IMR-90 (cell line): ENCODE data around the gene NTM. TPM values are rescaled to one million over a fixed set of nuclear protein-coding genes. Genes with fewer than 3 reads are reported as not detected.

Experiments
- ATAC-seq: fragments of 200-7000 bp; cut with Tn5 transposase; 2 replicates; pipeline ENCODE4 v1.9.1; 2020; ENCODE audit warnings: low read depth, mild to moderate bottlenecking, moderate library complexity
- BruUV-seq: library from RNA; stranded (reverse); fragments of 400-500 nt; replicated peaks from 2 replicates; lab custom pipeline; 2021; lab: Mats Ljungman, UMichigan
- CTCF ChIA-PET: fragments of 300-600 bp; formaldehyde crosslinking; extraction: SDS; loops from one replicate; lab custom pipeline; 2021; ENCODE audit warnings: antibody characterized with exemption; lab: Yijun Ruan, JAX
- POLR2A ChIA-PET: fragments of 300-600 bp; sonication (Branson Sonifier 250); formaldehyde crosslinking; loops from one replicate; lab custom pipeline; 2022; ENCODE audit warnings: antibody characterized with exemption; ENCODE audit not compliant: unreplicated experiment; lab: Charles Lee
- DNase-seq: peaks from one replicate; pipeline ENCODE4 v3.0.0; 2013
- H2AFZ ChIP-seq: replicated peaks from 2 replicates; pipeline ENCODE3; 2013; ENCODE audit warnings: low read length, mild to moderate bottlenecking; ENCODE audit not compliant: poor library complexity
- H2AK5ac ChIP-seq: 2 replicates; pipeline ENCODE4 v1.6.1; 2013; ENCODE audit warnings: low read depth, low read length, inconsistent platforms
- H2AK9ac ChIP-seq: replicated peaks from 2 replicates; pipeline ENCODE3; 2013; ENCODE audit warnings: mild to moderate bottlenecking, low read depth, low read length, moderate library complexity; ENCODE audit not compliant: poor library complexity
- H2BK120ac ChIP-seq: 2 replicates; pipeline ENCODE4 v1.6.1; 2013; ENCODE audit warnings: low read depth, low read length, inconsistent platforms
- H2BK15ac ChIP-seq: 3 replicates; pipeline ENCODE4 v1.6.1; 2013; ENCODE audit warnings: low read depth, low read length, inconsistent platforms
- H2BK20ac ChIP-seq: 2 replicates; pipeline ENCODE4 v1.6.1; 2013; ENCODE audit warnings: low read depth, mild to moderate bottlenecking, inconsistent platforms, low read length, moderate library complexity
- H2BK5ac ChIP-seq: 2 replicates; pipeline ENCODE4 v1.6.1; 2013; ENCODE audit warnings: mild to moderate bottlenecking, low read depth, low read length, inconsistent platforms; ENCODE audit not compliant: poor library complexity, severe bottlenecking
- H3K14ac ChIP-seq: replicated peaks from 2 replicates; pipeline ENCODE4 v1.6.1; 2013; ENCODE audit warnings: low read depth, low read length, inconsistent platforms
- H3K18ac ChIP-seq: 2 replicates; pipeline ENCODE4 v1.6.1; 2013; ENCODE audit warnings: low read depth, low read length, control low read depth
- H3K23ac ChIP-seq: 2 replicates; pipeline ENCODE4 v1.6.1; 2013; ENCODE audit warnings: low read depth, low read length, inconsistent platforms
- H3K27ac ChIP-seq: 2 replicates; pipeline ENCODE4 v1.5.1; 2013; ENCODE audit warnings: mild to moderate bottlenecking, control low read depth, low read length; ENCODE audit not compliant: insufficient read depth
- H3K27me3 ChIP-seq: 2 replicates; pipeline ENCODE4 v1.6.1; 2013; ENCODE audit warnings: low read length; ENCODE audit not compliant: control insufficient read depth, insufficient read depth
- H3K36me3 ChIP-seq: 2 replicates; pipeline ENCODE4 v1.6.1; 2013; ENCODE audit warnings: low read length, mixed read lengths; ENCODE audit not compliant: control insufficient read depth, insufficient read depth
- H3K4ac ChIP-seq: 2 replicates; pipeline ENCODE4 v1.6.1; 2013; ENCODE audit warnings: low read depth, low read length, inconsistent platforms
- H3K4me1 ChIP-seq: 2 replicates; pipeline ENCODE4 v1.6.1; 2013; ENCODE audit warnings: low read length, mixed read lengths; ENCODE audit not compliant: control insufficient read depth, insufficient read depth
- H3K4me2 ChIP-seq: 2 replicates; pipeline ENCODE4 v1.6.1; 2013; ENCODE audit warnings: low read depth, mild to moderate bottlenecking, control low read depth, low read length, moderate library complexity
- H3K4me3 ChIP-seq: 2 replicates; pipeline ENCODE4 v1.5.1; 2013; ENCODE audit warnings: low read depth, mild to moderate bottlenecking, control low read depth, low read length, moderate library complexity; ENCODE audit not compliant: insufficient read depth
- H3K56ac ChIP-seq: 2 replicates; pipeline ENCODE4 v1.6.1; 2013; ENCODE audit warnings: low read length, inconsistent platforms; ENCODE audit not compliant: insufficient read depth; ENCODE audit errors: extremely low read depth
- H3K79me1 ChIP-seq, 2 experiments: 2 replicates each; pipeline ENCODE4 v1.6.1; 2013; ENCODE audit warnings: low read length in 2 of 2, inconsistent platforms in 1 of 2, low read depth in 1 of 2
- H3K9ac ChIP-seq: 2 replicates; pipeline ENCODE4 v1.6.1; 2013; ENCODE audit warnings: low read depth, low read length, control low read depth
- H3K9me1 ChIP-seq: 2 replicates; pipeline ENCODE4 v1.6.1; 2013; ENCODE audit warnings: low read length, inconsistent platforms; ENCODE audit not compliant: insufficient read depth
- H3K9me3 ChIP-seq: 2 replicates; pipeline ENCODE4 v1.6.1; 2013; ENCODE audit warnings: low read length; ENCODE audit not compliant: control insufficient read depth, insufficient read depth
- H4K20me1 ChIP-seq: 2 replicates; pipeline ENCODE4 v1.6.1; 2013; ENCODE audit warnings: low read length, inconsistent platforms; ENCODE audit not compliant: insufficient read depth
- H4K5ac ChIP-seq: 2 replicates; pipeline ENCODE4 v1.6.1; 2013; ENCODE audit warnings: mild to moderate bottlenecking, low read depth, low read length, control low read depth
- H4K8ac ChIP-seq, 2 experiments: 2 replicates each; pipeline ENCODE4 v1.6.1; 2013; ENCODE audit warnings: low read depth in 2 of 2, low read length in 2 of 2, control low read depth in 1 of 2, inconsistent platforms in 1 of 2
- H4K91ac ChIP-seq: 2 replicates; pipeline ENCODE4 v1.6.1; 2013; ENCODE audit warnings: low read depth, low read length, inconsistent platforms; ENCODE audit not compliant: insufficient read depth
- FOS ChIP-seq: fragments of 150-350 bp; IDR thresholded peaks from 2 replicates; pipeline ENCODE4 v1.6.1; 2016; ENCODE audit warnings: low read depth, low read length
- MAFK ChIP-seq: IDR thresholded peaks from 2 replicates; pipeline ENCODE4 v1.6.1; 2012; ENCODE audit warnings: low read depth, low read length, improper control_type of control experiment
- MXI1 ChIP-seq: IDR thresholded peaks from 2 replicates; pipeline ENCODE4 v1.6.1; 2012; ENCODE audit warnings: low read depth, mild to moderate bottlenecking, low read length, moderate library complexity, borderline replicate concordance
- NFE2L2 ChIP-seq: fragments of 150-350 bp; IDR thresholded peaks from 2 replicates; pipeline ENCODE4 v1.6.1; 2016; ENCODE audit warnings: low read depth, mild to moderate bottlenecking, low read length
- RAD21 ChIP-seq: IDR thresholded peaks from 2 replicates; pipeline ENCODE4 v1.6.1; 2012; ENCODE audit warnings: low read length, improper control_type of control experiment
- RCOR1 ChIP-seq: IDR thresholded peaks from 2 replicates; pipeline ENCODE4 v1.6.1; 2012; ENCODE audit warnings: mild to moderate bottlenecking, low read length, improper control_type of control experiment; ENCODE audit not compliant: insufficient replicate concordance
- RFX5 ChIP-seq: IDR thresholded peaks from 2 replicates; pipeline ENCODE4 v1.8.0; 2012; ENCODE audit warnings: low read depth, mild to moderate bottlenecking, low read length, moderate library complexity
- SMC3 ChIP-seq: fragments of 150-350 bp; IDR thresholded peaks from 2 replicates; pipeline ENCODE4 v1.6.1; 2016; ENCODE audit warnings: low read depth, mild to moderate bottlenecking, antibody characterized with exemption, low read length, moderate library complexity
- WGBS, 2 experiments: methylation state at CpG; one replicate each; pipeline versions ENCODE4 v1.1.5 to v1.1.7; 2013; ENCODE audit warnings: missing lambda C conversion rate in 2 of 2; ENCODE audit not compliant: insufficient read length in 1 of 2; ENCODE audit errors: extremely low coverage in 2 of 2; 5-methylcytosine and 5-hydroxymethylcytosine counted together
- dilution Hi-C: fragments of 300-500 bp; cut with HindIII; formaldehyde crosslinking; loops from one replicate; pipeline ENCODE4 v1.14.3; 2018; ENCODE audit warnings: low sequenced_read_pairs; ENCODE audit not compliant: unreplicated experiment
- in situ Hi-C: fragments of 300-500 bp; cut with MboI; formaldehyde crosslinking; loops from 3 replicates; pipeline ENCODE4 v1.14.3; 2019; ENCODE audit warnings: low sequenced_read_pairs, inconsistent platforms, mixed read lengths
- intact Hi-C: fragments of 100-400 bp; cut with micrococcal nuclease; formaldehyde crosslinking; loops from 2 replicates; pipeline ENCODE4 v1.10.0; 2022
- polyA plus RNA-seq, 3 experiments: library from polyadenylated mRNA; depleted of rRNA; stranded (reverse); fragments of >200 nt; gene quantifications; 2 replicates each; pipeline ENCODE4 v1.2.3, GENCODE V29; 2012; ENCODE audit warnings: low replicate concordance in 1 of 3
- total RNA-seq: library from RNA; depleted of rRNA; stranded (reverse); fragments of >200 nt; gene quantifications from 2 replicates; pipeline ENCODE4 v1.2.3, GENCODE V29; 2012
- TF ChIP-seq, protein P1 (sequence below): fragments of 150-350 bp; IDR thresholded peaks from 2 replicates; pipeline ENCODE4 v1.6.1; 2017; ENCODE audit warnings: mild to moderate bottlenecking, antibody characterized with exemption, low read length, low read depth

NTM gene
- total and polyA plus RNA-seq, 2 of the 4 experiments (the other 2 are of a cell fraction): 19.5 to 25.5 TPM

DNA sequence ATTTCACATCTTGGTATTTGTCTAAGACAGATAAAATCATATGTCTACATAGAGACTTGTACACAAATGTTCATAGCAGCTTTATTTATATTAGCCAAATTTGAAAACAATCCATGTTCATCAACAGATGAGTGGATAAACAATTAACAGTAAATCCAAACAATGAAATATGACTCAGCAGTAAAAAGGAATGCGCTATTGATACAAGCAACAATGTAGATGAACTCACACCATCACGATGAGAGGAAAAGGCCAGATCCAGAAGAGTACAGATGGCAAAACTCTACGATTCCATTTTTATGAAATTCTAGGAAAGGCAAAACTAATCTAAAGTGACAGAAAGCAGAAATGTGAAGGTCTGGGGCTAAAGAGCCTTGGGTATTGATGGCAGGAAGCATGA lies 384.3 kb downstream of the NTM start:
- no peak for TF ChIP-seq MXI1
- TF ChIP-seq SMC3: no peak
- TF ChIP-seq, protein P1, sequence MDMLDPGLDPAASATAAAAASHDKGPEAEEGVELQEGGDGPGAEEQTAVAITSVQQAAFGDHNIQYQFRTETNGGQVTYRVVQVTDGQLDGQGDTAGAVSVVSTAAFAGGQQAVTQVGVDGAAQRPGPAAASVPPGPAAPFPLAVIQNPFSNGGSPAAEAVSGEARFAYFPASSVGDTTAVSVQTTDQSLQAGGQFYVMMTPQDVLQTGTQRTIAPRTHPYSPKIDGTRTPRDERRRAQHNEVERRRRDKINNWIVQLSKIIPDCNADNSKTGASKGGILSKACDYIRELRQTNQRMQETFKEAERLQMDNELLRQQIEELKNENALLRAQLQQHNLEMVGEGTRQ: no peak
- TF ChIP-seq RFX5: no peak
- no peak for TF ChIP-seq RAD21
- TF ChIP-seq MAFK: peak; percentile 64
- TF ChIP-seq FOS: peak; percentile 39
- no peak for TF ChIP-seq RCOR1
- peak; percentile 94 for TF ChIP-seq NFE2L2
- Histone ChIP-seq H2AK9ac (no peak overlapping the region), H3K14ac (peak overlapping the region; percentile 82), H4K8ac (peak overlapping the region; percentile 6 to 86; a peak in 2 of 4 replicates), H3K4me3 (no peak overlapping the region), H3K36me3 (no peaks in the 10 kb centered on the region), H3K18ac (peak overlapping the region; percentile 99), H2BK20ac (peak overlapping the region; percentile 98), H2BK5ac (peak overlapping the region; percentile 89), H3K4ac (peak overlapping the region; percentile 86), H3K27ac (peak overlapping the region; percentile 76), H2BK120ac (peak overlapping the region; percentile 95), H3K4me1 (peaks cover 19% of the 10 kb centered on the region), H3K9ac (no peak overlapping the region), H3K9me1 (peaks cover 11% of the 10 kb centered on the region), H4K5ac (peak overlapping the region; percentile 94), H2BK15ac (no peak overlapping the region; the same call in 2 of the 3 replicates), H2AFZ (no peak overlapping the region), H2AK5ac (peak overlapping the region; percentile 69), H3K9me3 (no peaks in the 10 kb centered on the region), H4K91ac (peak overlapping the region; percentile 83), H3K56ac (peak overlapping the region; percentile 55), H3K23ac (peak overlapping the region; percentile 85), H3K79me1 (no peaks in the 10 kb centered on the region), H4K20me1 (no peaks in the 10 kb centered on the region), H3K4me2 (no peak overlapping the region; the same call in 1 of the 2 replicates), H3K27me3 (no peaks in the 10 kb centered on the region)
- BruUV-seq: no TSS peak
- intact Hi-C loops (no loop called here), dilution Hi-C loops (no loop called here), in situ Hi-C loops (no loop called here)
- ChIA-PET POLR2A (no interaction called here), CTCF (interaction anchor here (0.6 kb wide), 2 partner anchors 39 to 837 kb away, joined by 3 read pairs; no protein-coding TSS in a partner anchor)
- ATAC-seq (peak; percentile 55), DNase-seq (peak; percentile 63)
- no CpG with 5 or more reads among the region's 3 CpGs for WGBS, 2 experiments
